NCI-H146 (cell line): ENCODE data around the gene IRF5.
"Not testable (repeated sequence)": the region's sequence is repeated elsewhere in the genome, so short reads cannot be mapped to it uniquely, and the experiment has no call there.

Experiments used
- DNase-seq: peaks from one replicate; lab custom pipeline; 2025; lab: John Stamatoyannopoulos, UW

Gene IRF5

DNA sequence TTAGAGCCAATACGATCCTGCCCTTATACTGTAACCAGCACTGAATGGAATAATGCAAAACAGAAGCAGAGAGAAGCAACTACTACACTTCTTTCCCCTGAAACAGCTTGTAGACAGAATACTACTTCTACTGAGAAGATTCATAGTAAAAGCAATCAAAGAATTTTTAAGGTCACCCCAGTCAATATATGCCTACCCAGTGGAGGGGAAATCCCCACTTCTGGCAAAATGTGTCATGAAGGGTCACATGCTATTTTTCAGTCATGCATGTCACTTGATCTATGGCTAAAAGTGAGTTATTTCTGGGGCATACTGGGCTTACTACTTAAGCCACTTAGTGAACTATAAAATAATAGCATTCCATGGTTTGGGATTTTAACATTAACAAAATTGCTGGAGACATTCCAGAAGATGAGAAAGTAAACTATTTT lies 25.6 kb downstream of the IRF5 start:
- no peak for DNase-seq

DNA sequence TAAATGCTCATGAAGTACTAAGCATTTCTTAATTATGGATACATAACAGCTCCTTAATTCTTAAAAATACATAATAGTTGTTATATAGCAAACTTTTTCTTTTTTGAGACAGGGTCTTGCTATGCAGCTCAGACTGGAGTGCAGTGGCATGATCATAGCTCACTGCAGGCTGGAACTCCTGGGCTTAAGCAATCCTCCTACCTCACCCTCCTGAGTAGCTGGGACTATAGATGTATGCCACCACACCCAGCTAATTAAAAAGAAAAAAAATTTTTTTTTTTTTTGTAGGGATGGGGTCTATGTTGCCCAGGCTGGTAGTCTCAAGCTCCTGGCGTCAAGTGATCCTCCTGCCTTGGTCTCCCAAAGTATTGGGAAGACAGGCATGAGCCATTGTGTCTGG lies 30.9 kb downstream of the IRF5 start:
- no peak for DNase-seq

DNA sequence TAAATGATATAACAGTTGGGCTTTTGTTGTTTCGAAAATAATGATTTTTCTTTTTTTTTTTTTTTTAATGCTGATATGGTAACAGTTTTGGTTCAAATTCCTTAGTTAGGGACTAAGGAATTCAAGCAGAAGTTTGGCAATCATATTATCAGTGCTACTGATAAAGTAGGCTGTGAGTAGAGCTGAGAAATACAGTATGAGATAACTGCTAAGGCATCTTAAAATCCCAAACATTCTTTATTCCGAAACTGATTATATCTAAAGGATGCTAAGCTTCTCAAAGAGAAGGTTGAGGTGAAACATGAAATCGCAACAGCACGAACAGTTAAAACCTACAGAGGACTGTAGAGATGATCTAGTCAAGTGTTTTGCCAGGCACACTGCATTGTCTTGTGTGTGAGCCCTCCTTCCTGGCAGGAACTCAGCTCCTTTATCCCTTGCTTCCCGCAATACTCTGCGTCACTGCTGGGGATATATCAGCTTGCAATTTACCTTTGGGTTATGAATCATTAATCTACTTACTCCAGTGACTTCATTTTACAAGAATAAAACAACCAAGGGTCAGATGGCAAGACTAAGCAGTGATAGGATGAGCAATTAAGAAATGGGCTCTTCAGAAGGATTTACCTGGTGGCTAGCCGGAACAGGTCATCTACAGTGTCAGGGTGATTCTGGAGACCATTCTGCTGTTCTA lies 36.7 kb downstream of the IRF5 start:
- DNase-seq, result no peak

DNA sequence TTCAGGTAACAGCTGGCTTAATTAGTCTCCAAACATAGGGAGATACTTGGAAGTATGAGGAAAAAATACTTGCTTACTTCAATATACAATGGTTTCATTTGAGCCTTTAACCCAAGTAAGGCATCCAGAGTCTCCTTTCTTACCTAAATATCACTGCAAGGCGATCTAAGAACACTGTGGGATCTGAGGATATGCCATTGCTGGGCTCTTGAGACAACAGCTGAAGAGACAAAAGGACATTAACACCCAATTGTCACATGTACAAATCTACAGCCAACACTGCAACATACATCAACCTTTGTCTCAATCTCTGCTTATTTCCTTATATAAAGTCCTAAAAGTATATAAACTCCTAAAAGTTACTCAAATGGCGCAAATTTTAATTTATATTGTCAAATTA lies 44.4 kb downstream of the IRF5 start:
- DNase-seq, result no peak

DNA sequence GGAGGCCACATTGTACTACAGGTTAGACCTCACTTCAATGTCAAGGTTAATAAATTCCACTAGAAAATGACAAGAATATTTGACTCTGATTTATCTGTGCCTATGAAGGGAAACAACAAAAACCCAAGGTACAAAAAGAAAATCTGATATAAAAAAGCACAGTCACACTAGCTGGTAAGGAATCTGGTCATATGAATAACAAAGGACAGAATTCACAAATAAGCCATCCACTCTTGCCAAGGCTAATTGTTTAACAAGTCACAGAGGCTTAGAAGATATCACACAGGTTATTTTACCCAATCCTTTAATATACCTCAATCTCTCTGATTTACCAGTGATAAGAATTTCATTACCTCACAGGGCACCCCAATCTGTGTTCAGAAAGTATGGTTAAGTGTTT lies 47.9 kb downstream of the IRF5 start:
- DNase-seq, result no peak

DNA sequence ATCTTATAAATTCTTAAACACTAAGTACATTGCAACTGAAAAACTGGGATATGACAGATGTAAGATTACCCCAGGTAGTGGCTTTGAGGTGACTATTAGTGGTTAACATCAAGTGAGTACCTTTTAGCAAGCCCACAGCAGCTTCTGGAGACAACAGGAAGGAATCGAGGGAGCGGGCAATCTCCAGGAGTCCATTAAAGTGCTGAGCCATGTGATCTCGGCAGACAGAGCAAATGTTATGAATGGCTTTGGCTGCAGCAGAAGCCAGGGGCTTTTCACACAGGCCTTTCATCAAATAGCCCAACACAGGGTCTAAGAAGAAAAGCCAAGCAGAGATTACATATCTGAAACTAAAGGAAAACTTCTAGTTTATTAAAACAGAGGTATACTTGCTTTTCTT lies 48.9 kb downstream of the IRF5 start:
- DNase-seq, result no peak

DNA sequence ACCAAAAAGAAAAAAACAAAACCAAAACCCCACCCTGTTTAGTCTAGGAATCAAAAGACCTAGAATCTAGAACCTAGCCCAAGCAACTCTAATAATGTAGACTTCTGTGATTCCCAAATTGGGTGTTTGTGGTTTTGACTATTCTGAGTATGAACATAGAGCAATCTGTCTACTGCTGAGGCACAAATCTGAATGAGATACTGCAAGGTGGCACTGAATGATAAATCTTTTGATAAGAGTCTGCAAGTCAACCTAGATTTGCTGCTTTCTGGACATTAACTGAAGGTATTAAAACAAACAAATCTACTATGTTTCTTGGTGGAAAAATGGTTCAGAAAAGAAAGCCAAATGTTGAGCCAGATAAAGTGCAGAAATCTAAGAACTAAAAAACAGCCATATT lies 50.6 kb downstream of the IRF5 start:
- no peak for DNase-seq

DNA sequence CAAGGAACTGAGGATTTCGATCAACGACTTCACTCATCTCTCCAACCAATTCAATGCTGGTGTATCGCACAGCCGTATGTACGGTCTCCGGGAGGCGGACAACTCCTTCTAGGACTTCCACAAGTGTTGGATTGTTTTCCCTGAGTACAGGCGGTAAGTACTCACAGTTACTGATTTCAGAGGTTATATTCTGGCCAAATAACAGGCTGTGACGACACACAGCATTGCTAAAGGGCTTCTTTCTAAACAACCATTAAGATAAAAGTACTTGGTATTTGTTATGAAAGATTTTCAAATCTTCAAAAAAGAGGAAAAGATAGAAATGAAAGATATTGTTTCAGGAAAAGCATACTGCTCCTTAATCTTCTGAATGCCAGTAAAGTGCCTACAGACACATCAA lies 52.2 kb downstream of the IRF5 start:
- no peak for DNase-seq

DNA sequence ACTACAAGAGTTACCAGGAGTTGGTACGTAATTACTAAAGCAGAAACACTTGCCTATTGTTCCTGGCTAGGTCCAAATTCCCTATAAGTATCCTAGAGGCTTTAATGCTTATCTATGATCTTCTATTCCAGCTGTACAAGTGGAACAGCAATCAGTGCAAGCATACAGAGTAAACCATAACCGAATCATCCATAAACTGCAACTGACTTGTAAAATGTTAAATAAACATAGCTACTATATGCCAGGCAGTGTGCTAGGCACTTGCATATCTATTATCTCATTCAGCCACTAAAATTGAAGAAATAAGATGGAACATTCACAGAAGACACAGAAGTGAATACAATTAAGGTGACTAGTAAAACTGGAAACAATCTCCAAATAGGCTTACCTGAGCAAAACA lies 55.7 kb downstream of the IRF5 start:
- DNase-seq, result no peak

DNA sequence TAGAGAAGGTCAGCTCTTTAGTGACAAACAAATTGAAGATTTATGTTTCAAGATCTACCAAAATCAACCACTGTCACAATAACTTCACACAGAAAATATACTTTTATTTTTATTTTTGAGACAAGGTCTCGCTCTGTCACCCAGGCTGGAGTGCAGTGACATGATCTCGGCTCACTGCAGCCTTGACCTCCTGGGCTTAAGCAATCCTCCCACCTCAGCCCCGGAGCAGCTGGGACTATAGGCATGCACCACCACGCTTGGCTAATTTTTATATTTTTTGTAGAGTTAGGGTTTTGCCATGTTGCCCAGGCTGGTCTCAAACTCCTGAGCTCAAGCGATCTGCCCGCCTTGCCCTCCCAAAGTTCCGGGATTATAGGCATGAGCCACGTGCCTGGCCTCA lies 56.8 kb downstream of the IRF5 start:
- DNase-seq, result not testable (repeated sequence)

DNA sequence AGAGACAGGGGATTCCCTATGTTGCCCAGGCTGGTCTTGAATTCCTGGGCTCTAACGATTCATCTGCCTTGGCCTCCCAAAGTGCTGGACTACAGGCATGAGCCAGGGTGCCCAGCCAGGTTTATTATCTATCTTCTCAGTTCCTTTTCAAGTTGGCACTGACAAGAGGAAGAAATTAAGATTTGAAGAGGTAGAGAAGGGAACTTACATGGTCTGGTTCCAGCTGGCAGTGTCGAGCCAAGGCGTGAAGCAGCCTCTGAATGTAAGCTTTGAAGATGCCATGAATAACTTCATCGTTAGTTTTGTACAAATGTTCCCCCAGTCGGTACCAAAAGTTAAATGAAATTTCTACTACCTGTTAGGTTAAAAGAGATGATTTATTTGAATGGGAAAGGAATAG lies 59.5 kb downstream of the IRF5 start:
- DNase-seq, result no peak
